IMR-90 (cell line): Measurements from ENCODE around the gene TMEM8B. TPM values are rescaled to one million over a fixed set of nuclear protein-coding genes. Genes with fewer than 3 reads are reported as not detected.
A peak's percentile ranks its signal among the peaks of the same experiment; 100 is the strongest.

Source experiments
- ATAC-seq: fragments of 200-7000 bp; cut with Tn5 transposase; 2 replicates; pipeline ENCODE4 v1.9.1; 2020; ENCODE audit warnings: low read depth, mild to moderate bottlenecking, moderate library complexity
- BruUV-seq: library from RNA; stranded (reverse); fragments of 400-500 nt; replicated peaks from 2 replicates; lab custom pipeline; 2021; lab: Mats Ljungman, UMichigan
- CTCF ChIA-PET: fragments of 300-600 bp; formaldehyde crosslinking; extraction: SDS; loops from one replicate; lab custom pipeline; 2021; ENCODE audit warnings: antibody characterized with exemption; lab: Yijun Ruan, JAX
- POLR2A ChIA-PET: fragments of 300-600 bp; sonication (Branson Sonifier 250); formaldehyde crosslinking; loops from one replicate; lab custom pipeline; 2022; ENCODE audit warnings: antibody characterized with exemption; ENCODE audit not compliant: unreplicated experiment; lab: Charles Lee
- DNase-seq: peaks from one replicate; pipeline ENCODE4 v3.0.0; 2013
- H2AFZ ChIP-seq: replicated peaks from 2 replicates; pipeline ENCODE3; 2013; ENCODE audit warnings: low read length, mild to moderate bottlenecking; ENCODE audit not compliant: poor library complexity
- H2AK5ac ChIP-seq: 2 replicates; pipeline ENCODE4 v1.6.1; 2013; ENCODE audit warnings: low read depth, low read length, inconsistent platforms
- H2AK9ac ChIP-seq: replicated peaks from 2 replicates; pipeline ENCODE3; 2013; ENCODE audit warnings: mild to moderate bottlenecking, low read depth, low read length, moderate library complexity; ENCODE audit not compliant: poor library complexity
- H2BK120ac ChIP-seq: 2 replicates; pipeline ENCODE4 v1.6.1; 2013; ENCODE audit warnings: low read depth, low read length, inconsistent platforms
- H2BK15ac ChIP-seq: 3 replicates; pipeline ENCODE4 v1.6.1; 2013; ENCODE audit warnings: low read depth, low read length, inconsistent platforms
- H2BK20ac ChIP-seq: 2 replicates; pipeline ENCODE4 v1.6.1; 2013; ENCODE audit warnings: low read depth, mild to moderate bottlenecking, inconsistent platforms, low read length, moderate library complexity
- H2BK5ac ChIP-seq: 2 replicates; pipeline ENCODE4 v1.6.1; 2013; ENCODE audit warnings: mild to moderate bottlenecking, low read depth, low read length, inconsistent platforms; ENCODE audit not compliant: poor library complexity, severe bottlenecking
- H3K14ac ChIP-seq: replicated peaks from 2 replicates; pipeline ENCODE4 v1.6.1; 2013; ENCODE audit warnings: low read depth, low read length, inconsistent platforms
- H3K18ac ChIP-seq: 2 replicates; pipeline ENCODE4 v1.6.1; 2013; ENCODE audit warnings: low read depth, low read length, control low read depth
- H3K23ac ChIP-seq: 2 replicates; pipeline ENCODE4 v1.6.1; 2013; ENCODE audit warnings: low read depth, low read length, inconsistent platforms
- H3K27ac ChIP-seq: 2 replicates; pipeline ENCODE4 v1.5.1; 2013; ENCODE audit warnings: mild to moderate bottlenecking, control low read depth, low read length; ENCODE audit not compliant: insufficient read depth
- H3K27me3 ChIP-seq: 2 replicates; pipeline ENCODE4 v1.6.1; 2013; ENCODE audit warnings: low read length; ENCODE audit not compliant: control insufficient read depth, insufficient read depth
- H3K36me3 ChIP-seq: 2 replicates; pipeline ENCODE4 v1.6.1; 2013; ENCODE audit warnings: low read length, mixed read lengths; ENCODE audit not compliant: control insufficient read depth, insufficient read depth
- H3K4ac ChIP-seq: 2 replicates; pipeline ENCODE4 v1.6.1; 2013; ENCODE audit warnings: low read depth, low read length, inconsistent platforms
- H3K4me1 ChIP-seq: 2 replicates; pipeline ENCODE4 v1.6.1; 2013; ENCODE audit warnings: low read length, mixed read lengths; ENCODE audit not compliant: control insufficient read depth, insufficient read depth
- H3K4me2 ChIP-seq: 2 replicates; pipeline ENCODE4 v1.6.1; 2013; ENCODE audit warnings: low read depth, mild to moderate bottlenecking, control low read depth, low read length, moderate library complexity
- H3K4me3 ChIP-seq: 2 replicates; pipeline ENCODE4 v1.5.1; 2013; ENCODE audit warnings: low read depth, mild to moderate bottlenecking, control low read depth, low read length, moderate library complexity; ENCODE audit not compliant: insufficient read depth
- H3K56ac ChIP-seq: 2 replicates; pipeline ENCODE4 v1.6.1; 2013; ENCODE audit warnings: low read length, inconsistent platforms; ENCODE audit not compliant: insufficient read depth; ENCODE audit errors: extremely low read depth
- H3K79me1 ChIP-seq, 2 experiments: 2 replicates each; pipeline ENCODE4 v1.6.1; 2013; ENCODE audit warnings: low read length in 2 of 2, inconsistent platforms in 1 of 2, low read depth in 1 of 2
- H3K9ac ChIP-seq: 2 replicates; pipeline ENCODE4 v1.6.1; 2013; ENCODE audit warnings: low read depth, low read length, control low read depth
- H3K9me1 ChIP-seq: 2 replicates; pipeline ENCODE4 v1.6.1; 2013; ENCODE audit warnings: low read length, inconsistent platforms; ENCODE audit not compliant: insufficient read depth
- H3K9me3 ChIP-seq: 2 replicates; pipeline ENCODE4 v1.6.1; 2013; ENCODE audit warnings: low read length; ENCODE audit not compliant: control insufficient read depth, insufficient read depth
- H4K20me1 ChIP-seq: 2 replicates; pipeline ENCODE4 v1.6.1; 2013; ENCODE audit warnings: low read length, inconsistent platforms; ENCODE audit not compliant: insufficient read depth
- H4K5ac ChIP-seq: 2 replicates; pipeline ENCODE4 v1.6.1; 2013; ENCODE audit warnings: mild to moderate bottlenecking, low read depth, low read length, control low read depth
- H4K8ac ChIP-seq, 2 experiments: 2 replicates each; pipeline ENCODE4 v1.6.1; 2013; ENCODE audit warnings: low read depth in 2 of 2, low read length in 2 of 2, control low read depth in 1 of 2, inconsistent platforms in 1 of 2
- H4K91ac ChIP-seq: 2 replicates; pipeline ENCODE4 v1.6.1; 2013; ENCODE audit warnings: low read depth, low read length, inconsistent platforms; ENCODE audit not compliant: insufficient read depth
- BHLHE40 ChIP-seq: fragments of 150-350 bp; IDR thresholded peaks from 2 replicates; pipeline ENCODE4 v1.6.1; 2016; ENCODE audit warnings: mild to moderate bottlenecking, low read depth, low read length
- CEBPB ChIP-seq: IDR thresholded peaks from 2 replicates; pipeline ENCODE4 v1.6.1; 2012; ENCODE audit warnings: low read depth, low read length, improper control_type of control experiment
- CHD1 ChIP-seq: IDR thresholded peaks from 2 replicates; pipeline ENCODE4 v1.6.1; 2012; ENCODE audit warnings: low read depth, low read length, improper control_type of control experiment
- FOS ChIP-seq: fragments of 150-350 bp; IDR thresholded peaks from 2 replicates; pipeline ENCODE4 v1.6.1; 2016; ENCODE audit warnings: low read depth, low read length
- MAFK ChIP-seq: IDR thresholded peaks from 2 replicates; pipeline ENCODE4 v1.6.1; 2012; ENCODE audit warnings: low read depth, low read length, improper control_type of control experiment
- MAZ ChIP-seq: IDR thresholded peaks from 2 replicates; pipeline ENCODE4 v1.6.1; 2012; ENCODE audit warnings: low read depth, mild to moderate bottlenecking, low read length, improper control_type of control experiment, moderate library complexity, borderline replicate concordance
- MXI1 ChIP-seq: IDR thresholded peaks from 2 replicates; pipeline ENCODE4 v1.6.1; 2012; ENCODE audit warnings: low read depth, mild to moderate bottlenecking, low read length, moderate library complexity, borderline replicate concordance
- NFE2L2 ChIP-seq: fragments of 150-350 bp; IDR thresholded peaks from 2 replicates; pipeline ENCODE4 v1.6.1; 2016; ENCODE audit warnings: low read depth, mild to moderate bottlenecking, low read length
- POLR2A ChIP-seq: IDR thresholded peaks from 2 replicates; pipeline ENCODE4 v1.6.1; 2012; ENCODE audit warnings: mild to moderate bottlenecking, low read depth, low read length
- RAD21 ChIP-seq: IDR thresholded peaks from 2 replicates; pipeline ENCODE4 v1.6.1; 2012; ENCODE audit warnings: low read length, improper control_type of control experiment
- RCOR1 ChIP-seq: IDR thresholded peaks from 2 replicates; pipeline ENCODE4 v1.6.1; 2012; ENCODE audit warnings: mild to moderate bottlenecking, low read length, improper control_type of control experiment; ENCODE audit not compliant: insufficient replicate concordance
- RFX5 ChIP-seq: IDR thresholded peaks from 2 replicates; pipeline ENCODE4 v1.8.0; 2012; ENCODE audit warnings: low read depth, mild to moderate bottlenecking, low read length, moderate library complexity
- SMC3 ChIP-seq: fragments of 150-350 bp; IDR thresholded peaks from 2 replicates; pipeline ENCODE4 v1.6.1; 2016; ENCODE audit warnings: low read depth, mild to moderate bottlenecking, antibody characterized with exemption, low read length, moderate library complexity
- WGBS, 2 experiments: methylation state at CpG; one replicate each; pipeline versions ENCODE4 v1.1.5 to v1.1.7; 2013; ENCODE audit warnings: missing lambda C conversion rate in 2 of 2; ENCODE audit not compliant: insufficient read length in 1 of 2; ENCODE audit errors: extremely low coverage in 2 of 2; 5-methylcytosine and 5-hydroxymethylcytosine counted together
- dilution Hi-C: fragments of 300-500 bp; cut with HindIII; formaldehyde crosslinking; loops from one replicate; pipeline ENCODE4 v1.14.3; 2018; ENCODE audit warnings: low sequenced_read_pairs; ENCODE audit not compliant: unreplicated experiment
- in situ Hi-C: fragments of 300-500 bp; cut with MboI; formaldehyde crosslinking; loops from 3 replicates; pipeline ENCODE4 v1.14.3; 2019; ENCODE audit warnings: low sequenced_read_pairs, inconsistent platforms, mixed read lengths
- intact Hi-C: fragments of 100-400 bp; cut with micrococcal nuclease; formaldehyde crosslinking; loops from 2 replicates; pipeline ENCODE4 v1.10.0; 2022
- polyA plus RNA-seq, 3 experiments: library from polyadenylated mRNA; depleted of rRNA; stranded (reverse); fragments of >200 nt; gene quantifications; 2 replicates each; pipeline ENCODE4 v1.2.3, GENCODE V29; 2012; ENCODE audit warnings: low replicate concordance in 1 of 3
- total RNA-seq: library from RNA; depleted of rRNA; stranded (reverse); fragments of >200 nt; gene quantifications from 2 replicates; pipeline ENCODE4 v1.2.3, GENCODE V29; 2012
- TF ChIP-seq, protein P1 (sequence below): conservative IDR thresholded peaks from 2 replicates; pipeline ENCODE4 v1.5.1; 2012; ENCODE audit warnings: mild to moderate bottlenecking, low read depth, low read length, improper control_type of control experiment
- TF ChIP-seq, protein P2 (sequence below): fragments of 150-350 bp; IDR thresholded peaks from 2 replicates; pipeline ENCODE4 v1.6.1; 2017; ENCODE audit warnings: mild to moderate bottlenecking, antibody characterized with exemption, low read length, low read depth
- TF ChIP-seq, protein P3 (sequence below): fragments of 150-350 bp; IDR thresholded peaks from 2 replicates; pipeline ENCODE4 v1.6.1; 2016; ENCODE audit warnings: low read depth, mild to moderate bottlenecking, low read length, moderate library complexity, borderline replicate concordance

TMEM8B gene
- total and polyA plus RNA-seq, 2 of the 4 experiments (the other 2 are of a cell fraction) = 0.72 to 8.3 TPM

DNA sequence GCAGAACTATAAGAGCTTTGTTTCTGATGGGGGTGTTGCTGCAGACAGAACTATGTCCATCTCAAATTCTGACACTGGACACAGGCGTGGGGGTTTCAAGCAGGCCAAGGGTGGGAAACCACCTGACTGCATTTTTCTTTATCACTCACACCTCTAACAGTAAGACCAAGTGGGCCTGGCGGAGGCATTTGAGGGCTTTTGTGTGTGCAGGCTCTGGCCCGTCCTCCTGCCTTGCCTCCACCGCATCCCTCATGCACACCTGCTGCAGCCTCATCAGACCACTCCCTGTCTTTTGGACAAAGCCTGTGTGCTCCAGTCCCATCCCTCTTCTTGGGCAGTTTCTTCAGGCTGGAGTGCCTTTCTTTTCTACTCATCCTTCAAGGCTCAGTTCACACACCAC, 33.3 kb downstream of the TMEM8B start:
- no peaks in the 10 kb centered on the region for H3K4me1 ChIP-seq
- 77% methylated on average over 3 of the region's 4 CpGs; no CpG with 5 or more reads in 1 of the 2 experiments for WGBS, 2 experiments
- no peak overlapping the region for H4K8ac ChIP-seq
- no peaks in the 10 kb centered on the region for H3K79me1 ChIP-seq
- H3K4me3 ChIP-seq = no peak overlapping the region
- no peak overlapping the region for H2BK120ac ChIP-seq
- no peak overlapping the region for H3K9ac ChIP-seq
- H3K36me3 ChIP-seq = no peaks in the 10 kb centered on the region
- H3K56ac ChIP-seq = no peak overlapping the region
- H3K27ac ChIP-seq = no peak overlapping the region
- no peak overlapping the region for H2BK15ac ChIP-seq
- dilution Hi-C loops = no loop called here
- in situ Hi-C loops = no loop called here
- no peak overlapping the region for H4K91ac ChIP-seq
- H2AFZ ChIP-seq = peak overlapping the region; percentile 49
- TF ChIP-seq, protein P1, sequence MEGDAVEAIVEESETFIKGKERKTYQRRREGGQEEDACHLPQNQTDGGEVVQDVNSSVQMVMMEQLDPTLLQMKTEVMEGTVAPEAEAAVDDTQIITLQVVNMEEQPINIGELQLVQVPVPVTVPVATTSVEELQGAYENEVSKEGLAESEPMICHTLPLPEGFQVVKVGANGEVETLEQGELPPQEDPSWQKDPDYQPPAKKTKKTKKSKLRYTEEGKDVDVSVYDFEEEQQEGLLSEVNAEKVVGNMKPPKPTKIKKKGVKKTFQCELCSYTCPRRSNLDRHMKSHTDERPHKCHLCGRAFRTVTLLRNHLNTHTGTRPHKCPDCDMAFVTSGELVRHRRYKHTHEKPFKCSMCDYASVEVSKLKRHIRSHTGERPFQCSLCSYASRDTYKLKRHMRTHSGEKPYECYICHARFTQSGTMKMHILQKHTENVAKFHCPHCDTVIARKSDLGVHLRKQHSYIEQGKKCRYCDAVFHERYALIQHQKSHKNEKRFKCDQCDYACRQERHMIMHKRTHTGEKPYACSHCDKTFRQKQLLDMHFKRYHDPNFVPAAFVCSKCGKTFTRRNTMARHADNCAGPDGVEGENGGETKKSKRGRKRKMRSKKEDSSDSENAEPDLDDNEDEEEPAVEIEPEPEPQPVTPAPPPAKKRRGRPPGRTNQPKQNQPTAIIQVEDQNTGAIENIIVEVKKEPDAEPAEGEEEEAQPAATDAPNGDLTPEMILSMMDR = no peak
- TF ChIP-seq FOS (no peak), SMC3 (no peak), MXI1 (no peak), RFX5 (no peak), BHLHE40 (no peak), NFE2L2 (no peak), CEBPB (no peak), MAZ (no peak), POLR2A (no peak), RCOR1 (no peak), MAFK (no peak), CHD1 (no peak), RAD21 (no peak)
- TF ChIP-seq, protein P2, sequence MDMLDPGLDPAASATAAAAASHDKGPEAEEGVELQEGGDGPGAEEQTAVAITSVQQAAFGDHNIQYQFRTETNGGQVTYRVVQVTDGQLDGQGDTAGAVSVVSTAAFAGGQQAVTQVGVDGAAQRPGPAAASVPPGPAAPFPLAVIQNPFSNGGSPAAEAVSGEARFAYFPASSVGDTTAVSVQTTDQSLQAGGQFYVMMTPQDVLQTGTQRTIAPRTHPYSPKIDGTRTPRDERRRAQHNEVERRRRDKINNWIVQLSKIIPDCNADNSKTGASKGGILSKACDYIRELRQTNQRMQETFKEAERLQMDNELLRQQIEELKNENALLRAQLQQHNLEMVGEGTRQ = no peak
- TF ChIP-seq, protein P3, sequence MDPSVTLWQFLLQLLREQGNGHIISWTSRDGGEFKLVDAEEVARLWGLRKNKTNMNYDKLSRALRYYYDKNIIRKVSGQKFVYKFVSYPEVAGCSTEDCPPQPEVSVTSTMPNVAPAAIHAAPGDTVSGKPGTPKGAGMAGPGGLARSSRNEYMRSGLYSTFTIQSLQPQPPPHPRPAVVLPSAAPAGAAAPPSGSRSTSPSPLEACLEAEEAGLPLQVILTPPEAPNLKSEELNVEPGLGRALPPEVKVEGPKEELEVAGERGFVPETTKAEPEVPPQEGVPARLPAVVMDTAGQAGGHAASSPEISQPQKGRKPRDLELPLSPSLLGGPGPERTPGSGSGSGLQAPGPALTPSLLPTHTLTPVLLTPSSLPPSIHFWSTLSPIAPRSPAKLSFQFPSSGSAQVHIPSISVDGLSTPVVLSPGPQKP = no peak
- no peak overlapping the region for H2AK9ac ChIP-seq
- ATAC-seq = no peak
- H2BK5ac ChIP-seq = no peak overlapping the region
- H4K5ac ChIP-seq = no peak overlapping the region
- H3K27me3 ChIP-seq = peaks cover 39% of the 10 kb centered on the region
- no peak overlapping the region for H2BK20ac ChIP-seq
- no peak for DNase-seq
- no peak overlapping the region for H3K4me2 ChIP-seq
- H3K9me3 ChIP-seq = no peaks in the 10 kb centered on the region
- H3K9me1 ChIP-seq = no peaks in the 10 kb centered on the region
- CTCF ChIA-PET = no interaction called here
- no peak overlapping the region for H3K4ac ChIP-seq
- no peak overlapping the region for H2AK5ac ChIP-seq
- H3K14ac ChIP-seq = no peak overlapping the region
- intact Hi-C loops = no loop called here
- H4K20me1 ChIP-seq = no peaks in the 10 kb centered on the region
- BruUV-seq = no TSS peak
- no peak overlapping the region for H3K23ac ChIP-seq
- H3K18ac ChIP-seq = no peak overlapping the region
- POLR2A ChIA-PET = no interaction called here
